HG03342 (cell line): ENCODE measurements around the gene GUK1.

Source experiments
- ATAC-seq: cut with Tn5 transposase; IDR thresholded peaks from one replicate; pipeline ENCODE4 v1.9.1; 2021; ENCODE audit warnings: mild to moderate bottlenecking, moderate library complexity; ENCODE audit not compliant: unreplicated experiment

The GUK1 gene

DNA sequence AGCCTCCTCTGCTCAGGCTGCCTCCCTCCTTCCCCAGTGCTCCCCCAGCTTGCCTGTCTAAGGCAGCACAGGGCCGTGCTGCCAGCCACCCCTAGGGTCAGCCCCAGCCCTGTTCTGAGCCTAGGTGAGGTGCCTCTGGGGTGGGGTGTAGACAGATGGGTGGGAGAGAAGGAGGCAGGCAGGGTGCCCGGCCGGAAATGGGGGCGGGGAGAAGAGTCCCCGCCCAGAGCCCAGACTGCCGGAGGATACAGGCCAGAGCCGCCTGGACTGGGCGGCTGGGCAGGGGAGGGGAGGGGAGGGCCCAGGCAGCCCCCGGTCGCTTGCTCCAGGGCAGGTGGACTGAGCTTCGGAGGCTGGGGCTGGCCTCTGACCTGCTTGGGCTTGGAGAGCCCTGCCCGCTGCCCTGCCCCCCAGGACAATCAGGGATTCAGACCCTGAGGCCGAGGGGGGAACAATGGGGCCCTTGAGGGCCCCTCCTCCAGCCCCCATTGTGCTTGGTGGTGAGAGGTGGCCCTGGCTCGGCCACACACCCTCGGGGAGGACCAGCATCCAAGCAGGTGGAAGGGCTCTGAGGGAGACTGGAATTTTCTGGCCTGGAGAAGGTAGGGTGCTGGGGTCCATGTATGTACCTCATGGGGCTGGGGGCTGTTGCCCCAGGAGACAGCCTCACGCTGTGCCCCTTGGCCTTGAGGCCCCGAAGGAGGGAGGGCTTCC lies 9.5 kb downstream of the GUK1 start, which contains the start of gene GJC2:
TSS of gene GJC2 (plus strand) at position 525 of the 714 bp plus-strand sequence. CDS start 7,829 bp downstream, outside the sequence.
- ATAC-seq: no peak

- no peak for ATAC-seq
Observed at GRCh38 chr1:228150120-228150460, 10.0 kb downstream of the GUK1 start.

GRCh38 chr1:228150461-228151179 lies 10.5 kb downstream of the GUK1 start:
- no peak for ATAC-seq

DNA sequence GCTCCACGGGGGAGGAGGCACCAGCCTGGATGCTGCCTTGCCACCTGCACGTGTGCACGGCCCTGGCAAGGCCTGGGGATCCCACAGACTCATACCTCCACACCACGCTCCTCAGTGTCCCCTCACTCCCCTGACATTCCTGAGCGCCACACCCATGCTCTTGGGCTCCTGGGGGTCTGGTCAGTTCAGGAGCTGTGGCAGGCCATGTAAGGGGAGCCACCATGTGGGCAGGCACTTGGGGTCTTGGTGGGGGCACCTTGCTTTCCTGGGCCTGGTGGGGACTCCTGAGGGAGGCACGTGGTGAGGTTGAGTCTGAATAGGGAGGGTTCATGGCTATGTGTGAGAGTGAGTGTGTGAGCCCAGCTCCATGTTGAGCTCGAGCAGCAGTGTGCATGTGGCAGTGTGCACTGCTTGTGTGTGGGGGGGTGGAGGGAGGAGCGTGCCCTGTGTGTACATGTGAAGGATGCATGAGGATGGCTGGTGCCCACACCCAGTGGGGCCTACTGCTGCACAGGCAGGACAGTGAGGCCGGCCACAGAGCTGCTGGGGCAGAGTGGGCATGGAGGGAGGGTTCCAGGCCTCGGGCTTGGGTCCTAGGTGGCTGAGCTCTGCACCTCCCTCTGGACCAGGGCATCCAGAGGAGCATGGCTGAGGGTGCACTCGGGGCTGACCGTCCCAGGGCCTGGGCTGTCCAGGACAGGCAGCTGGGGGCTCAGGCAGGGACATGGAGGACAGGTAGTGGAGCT lies 11.3 kb downstream of the GUK1 start:
- ATAC-seq: no peak

DNA sequence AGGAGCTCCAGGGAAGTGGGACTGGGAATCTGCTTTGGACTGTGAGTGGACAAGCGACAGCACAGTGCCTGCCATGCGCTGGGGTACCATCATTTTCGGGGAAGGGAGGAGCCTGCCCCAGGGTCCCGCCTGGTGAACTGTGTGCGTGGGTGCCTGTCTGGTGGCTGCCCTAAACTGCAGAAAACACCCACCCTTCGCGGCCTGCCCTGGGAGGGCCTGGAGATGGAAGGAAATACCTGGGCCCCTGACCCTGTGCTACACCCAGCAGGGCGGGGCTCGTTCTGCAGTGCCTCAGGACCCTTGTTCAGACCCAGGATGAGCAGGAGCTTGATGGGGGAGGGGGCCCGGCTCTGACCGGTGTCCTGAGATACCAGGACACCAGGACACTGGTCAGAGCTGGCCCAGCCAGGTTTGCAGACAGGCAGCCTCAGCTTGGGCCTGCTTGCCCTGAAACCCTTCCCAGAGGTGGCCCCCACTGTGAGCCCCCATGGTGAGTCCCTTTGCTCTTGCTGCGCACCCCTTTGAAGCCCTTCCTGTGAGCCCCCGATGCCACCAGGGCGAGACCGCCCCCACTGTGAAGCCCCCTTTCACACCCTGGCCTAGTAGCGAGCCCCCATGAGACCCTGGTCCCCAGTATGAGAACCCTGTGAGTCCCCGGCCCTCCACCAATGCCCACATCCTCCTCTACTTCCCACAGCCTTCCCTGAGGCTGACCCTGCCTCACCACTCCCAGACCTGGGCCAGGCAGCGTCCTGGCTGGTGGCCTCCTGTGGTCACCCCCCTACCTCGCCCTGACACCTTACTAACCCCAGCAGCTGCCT lies 12.2 kb downstream of the GUK1 start:
- ATAC-seq: no peak

DNA sequence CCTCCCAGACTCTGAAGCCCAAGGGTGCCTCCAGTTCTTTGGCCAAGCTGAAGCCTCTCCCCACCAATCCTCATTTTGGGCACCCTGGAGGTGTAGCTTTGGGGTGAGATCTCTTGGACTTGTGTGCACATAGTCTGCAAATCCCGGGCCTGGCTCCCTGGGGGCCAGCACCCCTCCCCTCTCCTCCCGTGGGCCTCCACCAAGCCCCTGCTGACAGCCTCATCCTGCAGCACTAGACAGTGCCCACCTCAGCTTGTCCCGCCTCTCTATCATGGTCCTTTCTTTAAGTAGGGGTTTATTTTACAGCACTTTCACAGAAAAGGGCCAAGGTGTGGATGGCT lies 12.8 kb downstream of the GUK1 start:
- ATAC-seq: no peak

DNA sequence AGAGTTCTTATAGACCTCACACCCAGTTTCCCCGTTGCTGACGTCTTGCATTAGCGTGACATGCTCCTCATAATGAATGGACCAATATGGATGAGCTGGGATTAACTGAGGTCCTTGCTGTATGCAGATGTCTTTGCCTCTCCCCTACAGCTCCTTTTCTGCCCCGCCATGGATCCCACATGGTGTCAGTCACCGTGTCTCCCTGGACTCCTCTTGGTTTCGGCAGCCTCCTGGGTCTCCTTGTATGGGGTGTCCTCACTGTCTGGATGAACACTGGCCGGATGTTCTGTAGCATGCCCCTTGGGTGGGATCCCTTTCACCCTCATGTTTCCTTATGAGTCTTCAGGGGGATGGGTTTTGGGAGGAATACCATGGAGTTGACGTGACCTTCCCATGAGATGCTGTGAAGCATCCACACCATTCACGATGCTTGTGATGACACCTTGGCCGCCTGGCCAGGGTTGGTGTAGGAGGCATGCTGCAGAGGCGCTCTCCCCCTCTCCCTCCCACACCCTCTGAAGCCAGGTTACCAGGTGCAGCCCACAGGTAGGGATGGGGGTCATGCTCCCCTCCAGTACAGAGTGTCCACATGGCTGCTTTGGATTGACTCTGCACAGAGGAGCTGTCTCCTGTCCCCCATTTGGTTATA lies 14.1 kb downstream of the GUK1 start:
- no peak for ATAC-seq

- no peak for ATAC-seq
Observed at GRCh38 chr1:228154670-228155571, 14.8 kb downstream of the GUK1 start.

DNA sequence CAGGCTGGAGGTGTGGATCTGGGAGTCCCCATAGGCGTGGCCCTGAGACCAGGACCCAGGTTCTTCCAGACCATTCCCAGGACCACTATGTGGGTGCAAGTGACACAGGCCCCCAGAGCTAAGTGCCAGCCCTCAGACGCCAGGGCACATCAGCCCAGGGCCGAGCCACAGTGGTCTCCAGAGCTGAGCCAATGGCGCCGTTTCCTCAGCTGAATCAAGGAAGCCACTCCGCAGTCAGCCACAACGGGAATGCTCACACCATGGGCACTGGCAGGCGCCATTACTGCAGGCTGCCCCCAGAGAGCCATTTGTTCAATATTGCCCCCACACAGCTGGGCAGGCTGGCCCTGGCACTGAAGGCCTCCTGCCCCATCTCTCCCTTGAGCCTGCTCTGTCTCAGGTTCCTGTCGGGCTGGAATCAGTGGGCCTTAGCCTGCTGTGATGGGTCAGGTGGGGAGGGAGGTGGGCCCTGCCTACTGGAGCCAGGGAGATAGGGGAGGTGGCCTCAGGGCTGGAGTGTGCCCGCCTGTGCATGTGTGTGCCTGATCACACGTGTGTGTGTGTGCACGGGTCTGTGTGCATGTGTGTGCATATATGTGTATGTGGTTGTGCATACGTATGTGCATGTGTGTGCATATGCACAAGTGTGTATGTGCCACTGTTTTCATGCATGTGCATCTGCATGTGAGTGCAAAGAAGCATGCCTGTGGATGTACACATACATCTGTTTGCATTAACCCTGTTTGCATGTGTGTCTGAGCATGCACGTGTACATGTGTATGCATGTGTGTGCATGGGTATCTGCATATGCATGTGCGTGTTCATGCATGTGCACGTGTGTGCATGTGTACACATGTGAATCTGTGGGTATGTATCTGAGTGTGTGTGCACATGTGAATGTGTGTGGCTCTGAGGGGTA lies 15.8 kb downstream of the GUK1 start:
- ATAC-seq: no peak

GRCh38 chr1:228156515-228156881 lies 16.4 kb downstream of the GUK1 start:
- ATAC-seq: no peak

DNA sequence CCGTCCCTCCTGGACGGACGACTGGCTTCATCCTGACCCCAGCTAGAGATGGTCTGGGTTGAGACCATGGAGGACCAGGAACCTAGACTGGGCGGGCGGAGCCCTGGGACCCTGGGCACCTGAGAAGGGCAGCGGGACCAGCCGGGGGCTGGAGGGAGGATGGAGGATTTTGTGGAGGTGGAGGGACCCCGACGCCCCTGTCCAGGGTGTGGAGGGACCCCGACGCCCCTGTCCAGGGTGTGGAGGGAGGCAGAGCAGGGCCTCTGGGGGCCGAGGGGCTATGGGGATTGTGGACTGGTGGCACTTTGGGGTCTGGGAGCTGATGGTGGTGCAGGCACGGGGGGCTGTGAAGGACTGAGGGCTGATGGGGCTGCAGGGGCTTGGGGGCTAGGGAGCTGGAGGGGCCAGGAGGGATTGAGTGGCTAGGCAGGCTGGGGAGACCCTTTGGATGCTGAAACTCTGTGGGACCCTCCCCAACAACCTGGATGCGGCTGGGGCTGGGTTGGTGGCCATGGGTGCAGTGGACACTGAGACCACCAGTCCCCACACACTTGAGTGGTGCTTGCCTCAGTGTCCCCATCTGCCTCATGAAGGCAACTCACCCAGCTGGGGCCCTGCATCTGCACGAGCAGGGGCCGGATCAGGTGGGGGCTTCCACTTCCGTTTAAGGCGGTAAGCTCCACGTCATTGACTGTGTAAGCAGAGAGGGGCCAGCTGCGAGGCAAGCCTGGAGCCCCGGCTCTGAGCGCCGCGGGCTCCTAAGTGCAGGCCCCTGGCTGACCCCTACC lies 17.1 kb downstream of the GUK1 start:
- ATAC-seq: no peak

DNA sequence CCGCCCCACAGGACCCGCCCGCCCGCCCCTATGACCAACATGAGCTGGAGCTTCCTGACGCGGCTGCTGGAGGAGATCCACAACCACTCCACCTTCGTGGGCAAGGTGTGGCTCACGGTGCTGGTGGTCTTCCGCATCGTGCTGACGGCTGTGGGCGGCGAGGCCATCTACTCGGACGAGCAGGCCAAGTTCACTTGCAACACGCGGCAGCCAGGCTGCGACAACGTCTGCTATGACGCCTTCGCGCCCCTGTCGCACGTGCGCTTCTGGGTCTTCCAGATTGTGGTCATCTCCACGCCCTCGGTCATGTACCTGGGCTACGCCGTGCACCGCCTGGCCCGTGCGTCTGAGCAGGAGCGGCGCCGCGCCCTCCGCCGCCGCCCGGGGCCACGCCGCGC lies 17.6 kb downstream of the GUK1 start:
- ATAC-seq: no peak

DNA sequence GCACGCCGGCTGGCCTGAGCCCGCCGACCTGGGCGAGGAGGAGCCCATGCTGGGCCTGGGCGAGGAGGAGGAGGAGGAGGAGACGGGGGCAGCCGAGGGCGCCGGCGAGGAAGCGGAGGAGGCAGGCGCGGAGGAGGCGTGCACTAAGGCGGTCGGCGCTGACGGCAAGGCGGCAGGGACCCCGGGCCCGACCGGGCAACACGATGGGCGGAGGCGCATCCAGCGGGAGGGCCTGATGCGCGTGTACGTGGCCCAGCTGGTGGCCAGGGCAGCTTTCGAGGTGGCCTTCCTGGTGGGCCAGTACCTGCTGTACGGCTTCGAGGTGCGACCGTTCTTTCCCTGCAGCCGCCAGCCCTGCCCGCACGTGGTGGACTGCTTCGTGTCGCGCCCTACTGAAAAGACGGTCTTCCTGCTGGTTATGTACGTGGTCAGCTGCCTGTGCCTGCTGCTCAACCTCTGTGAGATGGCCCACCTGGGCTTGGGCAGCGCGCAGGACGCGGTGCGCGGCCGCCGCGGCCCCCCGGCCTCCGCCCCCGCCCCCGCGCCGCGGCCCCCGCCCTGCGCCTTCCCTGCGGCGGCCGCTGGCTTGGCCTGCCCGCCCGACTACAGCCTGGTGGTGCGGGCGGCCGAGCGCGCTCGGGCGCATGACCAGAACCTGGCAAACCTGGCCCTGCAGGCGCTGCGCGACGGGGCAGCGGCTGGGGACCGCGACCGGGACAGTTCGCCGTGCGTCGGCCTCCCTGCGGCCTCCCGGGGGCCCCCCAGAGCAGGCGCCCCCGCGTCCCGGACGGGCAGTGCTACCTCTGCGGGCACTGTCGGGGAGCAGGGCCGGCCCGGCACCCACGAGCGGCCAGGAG lies 18.3 kb downstream of the GUK1 start:
- no peak for ATAC-seq

GRCh38 chr1:228159008-228159665 lies 19.1 kb downstream of the GUK1 start:
- no peak for ATAC-seq

DNA sequence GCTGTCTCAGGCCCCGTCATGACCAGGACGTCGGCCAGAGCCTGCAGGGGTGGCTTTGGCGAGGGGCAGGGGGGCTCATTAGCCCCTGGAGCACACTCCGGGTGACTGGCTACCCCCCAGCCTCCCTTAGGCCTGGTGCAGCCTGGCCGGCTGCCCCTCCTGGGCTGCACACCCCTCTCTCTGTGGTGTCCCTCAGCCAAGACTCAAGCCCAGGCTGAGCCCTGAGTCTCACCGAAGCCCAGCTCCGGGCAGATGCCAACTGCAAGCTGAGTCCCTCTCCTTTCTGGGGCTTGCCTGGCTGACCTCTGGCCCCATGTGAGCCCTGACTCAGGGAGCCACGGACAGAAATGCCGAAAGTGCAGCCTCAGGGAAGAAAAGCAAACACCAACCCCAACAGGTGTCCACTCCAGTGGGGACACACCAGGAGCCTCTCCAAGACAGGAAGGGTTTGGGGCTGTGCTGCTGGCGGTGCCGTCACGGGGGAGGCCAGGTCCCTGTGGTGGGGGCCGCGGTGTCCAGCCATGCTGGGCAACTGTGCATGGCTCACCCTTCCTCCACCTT lies 20.2 kb downstream of the GUK1 start:
- no peak for ATAC-seq

DNA sequence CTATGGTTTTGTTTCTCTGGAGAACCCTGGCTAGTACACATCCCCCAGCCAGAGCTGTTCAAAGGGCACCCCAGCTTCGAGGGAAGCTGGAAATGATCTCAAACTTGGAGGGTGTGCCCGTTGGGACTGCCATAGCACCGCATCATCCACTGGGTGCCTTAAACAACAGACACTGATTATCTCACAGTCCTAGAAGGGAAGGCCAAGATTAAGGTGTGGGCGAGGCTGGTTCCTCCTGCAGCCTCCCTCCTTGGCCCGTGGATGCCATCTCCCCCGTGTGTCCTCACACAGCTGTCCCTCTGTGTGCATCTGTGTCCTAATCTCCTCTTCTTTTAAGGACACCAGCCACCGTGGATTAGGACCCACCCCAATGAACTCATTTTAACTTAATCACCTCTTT lies 21.3 kb downstream of the GUK1 start:
- ATAC-seq: no peak
